ENCODE results near the gene KCTD4.
"Not testable (repeated sequence)": the region's sequence is repeated elsewhere in the genome, so short reads cannot be mapped to it uniquely, and the experiment has no call there.

Gene KCTD4

GRCh38 chr13:45200701-45201232 lies at the start of gene KCTD4:
Gene KCTD4, minus strand, starts transcription at chr13:45201045. Its CDS starts 6,478 bp downstream, at chr13:45194567.
- no peak for DNase-seq (ENCODE audit: extremely low read depth, low read depth)
- TF ChIP-seq CTCF (IDR thresholded peaks at IDR 0.05; ENCODE audit: low read depth, low read length), result no peak

- TF ChIP-seq CTCF (IDR thresholded peaks at IDR 0.05; ENCODE audit: low read depth, low read length), result no peak
- DNase-seq (ENCODE audit: extremely low read depth, low read depth), result no peak
These were observed 48.8 kb upstream of the KCTD4 start for GRCh38 chr13:45249662-45250061.

- DNase-seq (ENCODE audit: extremely low read depth, low read depth), result not testable (repeated sequence)
These were observed 43.9 kb upstream of the KCTD4 start for GRCh38 chr13:45244736-45245135.

- no peak for TF ChIP-seq CTCF (IDR thresholded peaks at IDR 0.05; ENCODE audit: low read depth, low read length)
- DNase-seq (ENCODE audit: extremely low read depth, low read depth), result no peak
These were observed 42.2 kb upstream of the KCTD4 start for GRCh38 chr13:45243077-45243476.

GRCh38 chr13:45242524-45242923 lies 41.7 kb upstream of the KCTD4 start:
- no peak for TF ChIP-seq CTCF (IDR thresholded peaks at IDR 0.05; ENCODE audit: low read depth, low read length)
- no peak for DNase-seq (ENCODE audit: extremely low read depth, low read depth)

- TF ChIP-seq CTCF (IDR thresholded peaks at IDR 0.05; ENCODE audit: low read depth, low read length), result no peak
- no peak for DNase-seq (ENCODE audit: extremely low read depth, low read depth)
These were observed 41.2 kb upstream of the KCTD4 start for GRCh38 chr13:45242070-45242469.

GRCh38 chr13:45240143-45240542 lies 39.3 kb upstream of the KCTD4 start:
- no peak for TF ChIP-seq CTCF (IDR thresholded peaks at IDR 0.05; ENCODE audit: low read depth, low read length)
- DNase-seq (ENCODE audit: extremely low read depth, low read depth), result no peak
